GM19463 (cell line): Measurements from ENCODE around the gene ZNF302.

Source experiments
- ATAC-seq: cut with Tn5 transposase; IDR thresholded peaks from one replicate; pipeline ENCODE4 v1.9.1; 2021; ENCODE audit warnings: mild to moderate bottlenecking, moderate library complexity; ENCODE audit not compliant: unreplicated experiment

Gene ZNF302

GRCh38 chr19:34731019-34731829 lies 53.7 kb downstream of the ZNF302 start:
- no peak for ATAC-seq

GRCh38 chr19:34731964-34732363 lies 54.5 kb downstream of the ZNF302 start:
- no peak for ATAC-seq

- ATAC-seq = no peak
Measured at GRCh38 chr19:34732612-34733211, 55.2 kb downstream of the ZNF302 start.

- peak; percentile 3 for ATAC-seq
Measured at GRCh38 chr19:34733266-34733745, 55.8 kb downstream of the ZNF302 start.

GRCh38 chr19:34733746-34734536 lies 56.5 kb downstream of the ZNF302 start, which contains the start of gene ZNF181:
Gene ZNF181, plus strand, starts transcription at chr19:34734243. Its CDS starts 795 bp downstream, at chr19:34735038.
- ATAC-seq = peak; percentile 81

GRCh38 chr19:34734537-34735103 lies 57.1 kb downstream of the ZNF302 start:
- ATAC-seq = no peak
